ENCODE data around the gene RPH3AL. TPM values are rescaled to one million over a fixed set of nuclear protein-coding genes. Genes with fewer than 3 reads are reported as not detected.

The RPH3AL gene
- total and polyA plus RNA-seq, 3 donors from 2014 or later = 4.4 to 13.5 (median 6.5) TPM

DNA sequence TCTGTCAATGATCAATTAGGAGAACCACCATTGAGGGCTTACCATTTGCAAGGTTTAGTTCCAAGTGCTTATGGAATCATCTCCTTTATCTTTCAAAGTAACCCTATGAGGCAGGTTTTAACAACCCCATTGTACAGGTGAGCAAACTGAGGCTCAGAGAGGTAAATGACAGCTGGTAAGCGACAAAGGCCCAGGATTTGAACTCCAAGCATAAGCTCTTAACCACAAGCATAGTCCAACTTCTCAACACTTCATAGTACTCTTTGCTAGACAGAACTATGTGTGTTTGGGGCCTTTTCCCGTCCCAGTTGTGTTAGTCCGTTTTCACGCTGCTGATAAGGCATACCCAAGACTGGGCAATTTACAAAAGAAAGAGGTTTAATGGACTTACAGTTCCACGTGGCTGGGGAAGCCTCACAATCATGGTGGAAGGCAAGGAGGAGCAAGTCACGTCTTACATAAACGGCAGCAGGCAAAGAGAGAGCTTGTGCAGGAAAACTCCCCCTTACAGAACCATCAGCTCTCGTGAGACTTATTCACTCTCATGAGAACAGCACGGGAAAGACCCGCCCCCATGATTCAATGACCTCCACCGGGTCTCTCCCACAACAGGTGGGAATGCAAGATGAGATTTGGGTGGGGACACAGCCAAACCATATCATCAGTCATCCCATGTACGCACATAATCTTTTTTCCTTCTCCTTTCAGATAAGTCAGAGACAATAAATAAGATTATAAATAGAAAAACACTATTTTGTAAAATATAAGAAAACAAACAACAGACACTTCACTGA lies 6.4 kb downstream of the RPH3AL start:
- Histone ChIP-seq H3K27ac (no peak overlapping the region), H3K9me3 (no peaks in the 10 kb centered on the region), H3K4me1 (peaks cover 19% of the 10 kb centered on the region), H3K27me3 (no peaks in the 10 kb centered on the region), H3K4me3 (no peak overlapping the region), H3K36me3 (ENCODE audit: low read depth, missing control alignments) (no peaks in the 10 kb centered on the region)
- TF ChIP-seq, protein P1, sequence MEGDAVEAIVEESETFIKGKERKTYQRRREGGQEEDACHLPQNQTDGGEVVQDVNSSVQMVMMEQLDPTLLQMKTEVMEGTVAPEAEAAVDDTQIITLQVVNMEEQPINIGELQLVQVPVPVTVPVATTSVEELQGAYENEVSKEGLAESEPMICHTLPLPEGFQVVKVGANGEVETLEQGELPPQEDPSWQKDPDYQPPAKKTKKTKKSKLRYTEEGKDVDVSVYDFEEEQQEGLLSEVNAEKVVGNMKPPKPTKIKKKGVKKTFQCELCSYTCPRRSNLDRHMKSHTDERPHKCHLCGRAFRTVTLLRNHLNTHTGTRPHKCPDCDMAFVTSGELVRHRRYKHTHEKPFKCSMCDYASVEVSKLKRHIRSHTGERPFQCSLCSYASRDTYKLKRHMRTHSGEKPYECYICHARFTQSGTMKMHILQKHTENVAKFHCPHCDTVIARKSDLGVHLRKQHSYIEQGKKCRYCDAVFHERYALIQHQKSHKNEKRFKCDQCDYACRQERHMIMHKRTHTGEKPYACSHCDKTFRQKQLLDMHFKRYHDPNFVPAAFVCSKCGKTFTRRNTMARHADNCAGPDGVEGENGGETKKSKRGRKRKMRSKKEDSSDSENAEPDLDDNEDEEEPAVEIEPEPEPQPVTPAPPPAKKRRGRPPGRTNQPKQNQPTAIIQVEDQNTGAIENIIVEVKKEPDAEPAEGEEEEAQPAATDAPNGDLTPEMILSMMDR (IDR thresholded peaks at IDR 0.05) = no peak
- no peak for TF ChIP-seq POLR2A (IDR thresholded peaks at IDR 0.05)
- DNase-seq = no peak
- intact Hi-C loops (cut with DNase I; ENCODE audit: low total_unique reads) = no loop called here
- 68 to 81% methylated on average over 10 to 12 of the region's 12 CpGs for WGBS, 2 donors

DNA sequence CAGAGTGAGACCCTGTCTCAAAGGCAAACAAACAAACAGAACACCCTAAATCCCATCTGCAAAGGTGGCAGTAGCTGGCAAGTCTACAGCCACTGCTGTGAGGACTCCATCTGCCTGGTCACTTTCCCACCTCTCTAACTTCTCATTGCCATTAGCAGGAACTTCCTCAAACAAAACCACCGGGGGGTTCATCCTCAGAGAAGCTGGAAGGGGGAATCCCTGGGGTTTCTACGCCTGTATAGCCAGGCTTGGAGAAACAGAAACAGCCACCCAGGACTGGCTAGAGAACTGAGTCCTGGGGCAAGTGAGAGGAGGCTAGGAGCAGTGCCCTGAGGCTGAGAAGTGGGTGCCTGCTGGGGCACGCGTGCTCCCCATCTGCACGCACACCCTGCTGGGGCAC lies 7.3 kb downstream of the RPH3AL start:
- Histone ChIP-seq H3K36me3 (ENCODE audit: low read depth, missing control alignments) (no peaks in the 10 kb centered on the region), H3K9me3 (no peaks in the 10 kb centered on the region), H3K27me3 (no peaks in the 10 kb centered on the region), H3K4me3 (no peak overlapping the region), H3K4me1 (peaks cover 12% of the 10 kb centered on the region), H3K27ac (no peak overlapping the region)
- TF ChIP-seq POLR2A (IDR thresholded peaks at IDR 0.05) = no peak
- TF ChIP-seq, protein P1 (IDR thresholded peaks at IDR 0.05) = no peak
- intact Hi-C loops (cut with DNase I; ENCODE audit: low total_unique reads) = no loop called here
- whole genome bisulfite sequencing, 2 donors = 80 to 82% methylated on average over 1 to 2 of the region's 5 CpGs
- DNase-seq = no peak

DNA sequence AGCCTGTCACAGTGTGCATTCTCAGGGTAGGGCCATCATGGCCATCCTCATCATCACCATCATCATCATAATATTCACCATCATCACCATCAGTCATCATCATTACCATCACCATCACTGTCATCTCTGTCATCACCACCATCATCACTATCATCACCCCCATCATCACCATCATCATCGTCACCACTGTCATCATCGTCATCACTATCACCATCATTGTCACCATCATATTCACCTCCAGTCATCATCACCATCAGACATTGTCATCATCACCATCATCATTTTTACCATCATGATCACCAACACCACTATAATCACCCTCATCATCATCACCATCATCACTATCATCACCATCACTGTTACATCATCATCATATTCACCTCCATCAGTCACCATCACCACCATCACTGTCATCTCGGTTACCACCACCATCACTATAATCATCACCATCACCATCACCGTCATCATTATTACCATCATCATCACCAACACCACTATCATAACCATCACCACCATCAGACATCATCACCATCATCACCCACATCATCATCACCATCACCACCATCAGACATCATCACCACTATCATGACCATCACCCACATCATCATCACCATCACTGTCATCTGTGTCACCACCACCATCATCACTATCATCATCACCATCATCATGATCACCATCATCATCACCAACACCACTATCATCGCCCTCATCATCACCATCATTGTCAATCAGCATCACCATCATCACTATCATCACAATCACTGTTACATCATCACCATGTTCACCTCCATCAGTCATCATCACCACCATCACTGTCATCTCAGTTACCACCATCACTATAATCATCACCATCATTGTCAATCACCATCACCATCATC lies 8.5 kb downstream of the RPH3AL start:
- WGBS, 2 donors = 94 to 96% methylated on average over 5 of the region's 5 CpGs
- Histone ChIP-seq H3K36me3 (ENCODE audit: low read depth, missing control alignments) (no peaks in the 10 kb centered on the region), H3K4me1 (peaks cover 13% of the 10 kb centered on the region), H3K4me3 (no peak overlapping the region), H3K27ac (no peak overlapping the region), H3K27me3 (no peaks in the 10 kb centered on the region), H3K9me3 (no peaks in the 10 kb centered on the region)
- TF ChIP-seq POLR2A (IDR thresholded peaks at IDR 0.05) = no peak
- TF ChIP-seq, protein P1 (IDR thresholded peaks at IDR 0.05) = no peak
- no peak for DNase-seq
- intact Hi-C loops (cut with DNase I; ENCODE audit: low total_unique reads) = no loop called here

DNA sequence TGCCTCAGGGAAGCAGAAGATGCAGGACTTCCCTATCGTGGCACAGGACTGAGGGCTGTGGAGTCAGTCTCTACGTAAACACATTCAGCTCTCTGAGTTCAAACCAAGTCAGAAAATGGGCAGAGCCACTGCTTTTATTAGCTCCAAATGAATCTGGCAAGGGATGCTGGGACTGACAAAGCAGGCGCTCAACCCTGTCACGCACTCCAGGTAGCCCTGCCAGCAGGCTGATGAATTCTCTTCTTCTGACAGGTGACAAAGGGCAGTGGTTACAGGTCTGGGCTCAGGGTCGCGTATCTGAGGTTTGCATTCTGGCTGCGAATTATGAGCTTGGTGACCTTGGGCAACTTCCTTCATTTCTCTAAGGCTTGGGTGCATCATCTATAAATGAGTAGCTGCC lies 9.4 kb downstream of the RPH3AL start:
- H3K27ac ChIP-seq = no peak overlapping the region
- H3K4me1 ChIP-seq = peaks cover 14% of the 10 kb centered on the region
- no peak for TF ChIP-seq POLR2A (IDR thresholded peaks at IDR 0.05)
- TF ChIP-seq, protein P1 (IDR thresholded peaks at IDR 0.05) = no peak
- 67 to 71% methylated on average over 7 of the region's 7 CpGs for WGBS, 2 donors
- no peaks in the 10 kb centered on the region for H3K27me3 ChIP-seq
- H3K36me3 ChIP-seq (ENCODE audit: low read depth, missing control alignments) = no peaks in the 10 kb centered on the region
- no peak for DNase-seq
- H3K4me3 ChIP-seq = no peak overlapping the region
- no peaks in the 10 kb centered on the region for H3K9me3 ChIP-seq
- intact Hi-C loops (cut with DNase I; ENCODE audit: low total_unique reads) = no loop called here

All from testis (tissue), 3 donors.